ENCODE measurements around the gene SPAG8.

GRCh38 chr9:35834260-35835215 is 22.5 kb upstream of the SPAG8 start:
- TF ChIP-seq, protein P1, sequence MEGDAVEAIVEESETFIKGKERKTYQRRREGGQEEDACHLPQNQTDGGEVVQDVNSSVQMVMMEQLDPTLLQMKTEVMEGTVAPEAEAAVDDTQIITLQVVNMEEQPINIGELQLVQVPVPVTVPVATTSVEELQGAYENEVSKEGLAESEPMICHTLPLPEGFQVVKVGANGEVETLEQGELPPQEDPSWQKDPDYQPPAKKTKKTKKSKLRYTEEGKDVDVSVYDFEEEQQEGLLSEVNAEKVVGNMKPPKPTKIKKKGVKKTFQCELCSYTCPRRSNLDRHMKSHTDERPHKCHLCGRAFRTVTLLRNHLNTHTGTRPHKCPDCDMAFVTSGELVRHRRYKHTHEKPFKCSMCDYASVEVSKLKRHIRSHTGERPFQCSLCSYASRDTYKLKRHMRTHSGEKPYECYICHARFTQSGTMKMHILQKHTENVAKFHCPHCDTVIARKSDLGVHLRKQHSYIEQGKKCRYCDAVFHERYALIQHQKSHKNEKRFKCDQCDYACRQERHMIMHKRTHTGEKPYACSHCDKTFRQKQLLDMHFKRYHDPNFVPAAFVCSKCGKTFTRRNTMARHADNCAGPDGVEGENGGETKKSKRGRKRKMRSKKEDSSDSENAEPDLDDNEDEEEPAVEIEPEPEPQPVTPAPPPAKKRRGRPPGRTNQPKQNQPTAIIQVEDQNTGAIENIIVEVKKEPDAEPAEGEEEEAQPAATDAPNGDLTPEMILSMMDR (conservative IDR thresholded peaks at IDR 0.05; ENCODE audit: low read length): no peak
- no peak for TF ChIP-seq EZH2phosphoT487 (IDR thresholded peaks at IDR 0.05; ENCODE audit: borderline replicate concordance, low read depth, low read length)
